Activated CD4-positive, CD25-positive, alpha-beta regulatory T cell treated with anti-CD3 and anti-CD28 coated beads, Interleukin-2, amount 50 U/mL, for 16 hours (primary cell): Measurements from ENCODE around the gene NCOR2.

Experiments
- DNase-seq: peaks from one replicate; pipeline ENCODE4 v3.0.0-alpha.2; 2020; ENCODE audit warnings: low read depth, low spot score

NCOR2 gene

DNA sequence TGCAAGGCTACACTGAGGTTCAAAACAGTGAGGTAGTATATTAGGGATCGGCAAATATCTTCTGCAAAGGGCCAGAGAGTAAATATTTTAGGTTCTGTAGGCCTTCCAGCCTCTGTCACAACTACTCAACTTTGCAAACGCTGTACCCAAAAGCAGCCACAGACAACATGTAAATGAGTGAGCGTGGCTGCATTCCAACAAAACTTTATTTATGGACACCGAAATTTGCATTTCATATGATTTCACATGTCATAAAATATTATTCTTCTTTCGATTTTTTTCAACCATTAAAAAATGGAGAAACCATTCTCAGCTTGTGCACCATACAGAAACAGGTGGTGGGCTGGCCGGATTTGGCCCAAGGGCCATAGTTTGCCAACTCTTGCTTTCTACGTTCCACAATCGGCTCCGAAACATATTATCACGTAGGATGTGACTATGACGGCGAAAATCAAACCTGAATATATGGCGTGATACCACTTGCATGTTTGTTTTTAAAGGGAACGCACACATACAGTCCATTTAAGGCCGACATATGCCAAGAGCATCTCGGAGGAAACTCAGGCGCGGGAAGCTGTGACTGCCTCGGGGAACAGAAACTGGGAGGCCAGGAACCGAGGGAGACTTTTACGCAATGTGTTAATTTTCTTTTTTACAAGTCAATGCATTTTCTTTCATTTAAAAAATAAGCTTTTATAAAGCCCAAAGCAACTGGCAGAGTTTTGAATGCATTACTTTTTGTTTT is 7.1 kb downstream of the NCOR2 start:
- DNase-seq: no peak

GRCh38 chr12:124559182-124560017 is 8.0 kb downstream of the NCOR2 start:
- no peak for DNase-seq

DNA sequence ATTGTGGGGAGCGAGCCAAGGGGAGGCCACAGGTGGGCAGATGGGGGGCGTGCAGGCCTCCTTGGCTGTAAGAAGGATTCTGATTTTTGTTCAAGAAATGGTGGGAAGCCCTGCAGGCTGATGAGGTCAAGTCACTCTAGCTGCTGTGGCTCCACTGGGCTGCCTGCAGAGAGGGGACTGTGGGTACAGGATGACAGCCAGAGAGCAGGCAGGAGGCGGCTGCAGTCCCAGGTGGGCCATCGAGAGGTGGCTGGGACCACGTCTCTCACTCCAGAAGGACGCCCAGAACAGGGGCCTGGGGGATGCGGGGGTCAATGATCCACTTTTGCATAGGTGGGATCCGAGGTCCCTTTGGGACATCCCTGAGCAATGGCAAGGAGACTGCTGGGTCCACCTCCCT is 9.1 kb downstream of the NCOR2 start:
- DNase-seq: no peak

DNA sequence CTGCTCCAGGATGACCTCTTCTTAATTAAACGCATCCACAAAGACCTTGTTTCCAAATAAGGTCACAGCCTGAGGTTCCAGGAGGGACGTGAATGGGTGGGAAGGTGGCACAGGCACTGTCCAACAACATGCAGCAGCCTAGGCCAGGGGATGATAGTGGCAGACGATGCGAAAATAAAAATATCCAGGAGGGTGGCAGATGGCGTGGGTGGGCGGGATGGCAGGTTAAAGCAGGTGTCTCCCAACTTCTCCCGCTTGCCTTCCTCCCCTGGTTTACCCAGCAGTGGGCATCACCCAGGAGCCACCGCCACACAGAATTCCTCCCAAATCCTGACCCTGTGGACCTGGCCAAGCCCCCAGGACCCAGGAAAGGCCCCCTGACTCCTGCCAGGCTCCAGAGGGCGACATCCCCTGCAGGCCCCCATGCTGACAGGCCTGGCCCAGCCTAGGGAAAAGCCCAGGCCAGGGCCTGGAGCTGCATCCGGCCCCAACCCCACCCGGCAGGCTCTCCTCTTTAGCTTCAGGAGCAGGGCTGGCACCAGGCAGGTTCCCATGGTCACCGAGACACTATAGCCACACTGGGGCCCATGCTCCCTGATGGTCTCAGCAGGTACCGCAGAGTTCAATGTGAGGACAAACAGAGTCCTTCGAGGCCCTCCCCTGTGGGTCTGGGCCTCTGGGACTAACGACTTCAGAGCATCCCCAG is 9.7 kb downstream of the NCOR2 start:
- DNase-seq: no peak

DNA sequence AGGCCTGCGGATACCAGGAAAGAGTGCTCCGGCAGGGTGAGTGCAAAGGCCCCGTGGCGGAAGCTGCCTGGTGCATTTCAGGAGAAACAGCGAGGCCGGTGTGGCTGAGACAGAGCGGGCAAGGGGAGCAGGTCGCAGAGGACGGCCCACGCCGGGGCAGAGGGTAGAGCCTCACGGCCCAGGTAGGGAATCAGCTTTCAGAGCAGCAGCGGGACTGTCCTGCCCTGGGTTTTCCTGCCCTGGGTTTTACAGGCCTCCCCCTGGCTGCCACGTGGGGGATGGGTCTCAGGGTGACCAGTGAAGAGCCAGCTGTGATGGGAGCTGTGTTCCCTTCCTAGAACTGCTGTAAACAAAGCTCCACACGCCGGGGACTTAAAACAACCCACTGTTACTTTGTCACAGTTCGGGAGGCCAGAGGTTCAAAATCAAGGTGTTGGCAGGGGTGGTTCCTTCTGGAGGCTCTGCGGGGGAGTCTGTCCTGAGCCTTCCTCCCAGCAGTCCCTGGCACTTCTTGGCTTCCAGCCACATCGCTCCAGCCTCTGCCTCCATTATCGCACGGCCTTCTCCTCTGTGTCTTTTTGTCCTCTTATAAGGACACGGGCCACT is 10.4 kb downstream of the NCOR2 start:
- DNase-seq: no peak

DNA sequence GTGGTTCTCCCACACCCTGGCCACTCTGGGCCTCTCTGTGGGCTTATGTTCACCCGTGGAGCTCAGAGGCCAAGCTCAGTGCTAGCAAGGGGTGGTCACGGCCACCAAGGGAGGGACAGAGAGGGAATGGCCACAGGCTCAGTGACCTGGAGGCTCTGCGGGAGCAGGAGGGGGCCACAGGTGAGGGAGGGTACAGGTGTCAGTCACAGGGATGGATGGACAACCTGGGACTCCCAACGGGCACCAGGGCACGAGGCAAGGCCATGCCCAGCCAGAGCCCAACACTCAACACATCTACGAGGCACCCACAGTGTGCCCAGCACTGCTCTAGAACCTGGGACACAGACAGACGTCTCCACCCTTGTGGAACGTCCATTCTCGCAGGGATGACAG is 11.3 kb downstream of the NCOR2 start:
- no peak for DNase-seq

DNA sequence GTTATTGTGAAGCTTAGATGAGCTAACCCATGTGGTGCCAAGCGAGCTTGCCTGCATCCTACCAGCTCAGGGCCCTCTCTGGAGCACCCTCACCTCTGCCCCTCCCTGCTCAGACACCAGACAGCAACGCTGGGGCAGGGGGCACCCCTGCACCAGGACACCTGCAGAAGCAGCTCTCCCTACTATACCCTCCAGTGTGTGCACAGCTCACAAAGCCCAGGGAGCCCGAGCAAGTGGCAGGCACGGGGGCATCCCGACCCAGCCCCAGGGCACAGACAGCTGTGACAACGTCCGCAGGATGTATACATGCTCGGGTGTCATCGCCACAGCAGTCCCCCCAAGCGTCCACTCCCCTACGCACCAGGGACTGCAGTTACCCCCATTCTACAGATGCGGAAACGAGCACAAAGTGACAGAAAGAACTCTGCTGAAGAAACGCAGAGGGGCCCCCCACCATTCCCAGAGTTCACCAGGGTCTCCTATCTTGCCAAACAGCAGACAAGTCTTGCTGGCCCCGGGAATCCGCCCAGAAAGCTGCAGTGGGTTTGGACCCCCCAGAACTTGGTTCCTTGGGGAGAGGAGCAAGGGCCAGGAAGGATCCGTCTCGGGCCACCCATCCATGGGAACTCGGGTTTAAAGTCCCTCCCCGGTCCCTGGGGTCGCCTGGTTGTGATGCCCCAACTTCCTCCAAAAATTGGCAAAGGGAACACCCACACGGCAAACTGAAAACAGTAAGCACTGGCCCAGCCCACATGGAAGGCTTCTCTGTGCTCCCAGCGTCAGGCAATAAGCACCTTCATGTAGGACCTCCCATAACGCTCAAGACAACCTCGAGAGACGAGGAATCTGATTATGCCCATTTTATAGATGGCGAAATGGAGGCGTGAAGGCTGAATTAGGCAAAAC is 12.0 kb downstream of the NCOR2 start:
- DNase-seq: no peak

DNA sequence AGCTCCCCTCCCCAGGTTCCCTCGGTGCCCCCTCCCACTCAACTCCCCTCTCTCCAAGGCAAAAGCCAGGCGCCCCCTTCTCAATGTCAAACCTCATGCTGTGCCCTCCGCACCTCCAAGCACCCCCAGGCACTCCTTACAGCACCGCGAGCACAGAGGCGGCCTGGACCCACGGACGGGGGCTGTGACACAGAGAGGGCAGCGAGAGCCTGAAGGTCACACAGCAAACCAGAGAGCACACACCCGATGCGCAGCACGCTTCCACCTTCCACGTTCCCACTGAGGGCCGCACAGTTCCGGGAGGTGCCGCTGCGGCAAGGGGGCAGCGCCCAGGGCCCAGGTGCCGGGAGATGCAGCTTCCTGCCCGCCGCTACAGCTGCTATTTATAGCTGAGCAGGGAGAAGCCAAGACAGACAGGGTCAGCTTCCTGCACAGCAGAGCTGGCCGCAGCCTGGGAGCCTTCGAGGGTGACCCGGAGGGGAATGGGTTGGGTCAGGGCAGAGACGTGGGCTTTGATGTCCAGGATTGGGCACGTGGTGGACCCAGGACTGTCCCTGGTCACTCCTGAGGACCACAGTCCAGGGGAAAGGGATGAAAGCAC is 12.9 kb downstream of the NCOR2 start:
- no peak for DNase-seq

DNA sequence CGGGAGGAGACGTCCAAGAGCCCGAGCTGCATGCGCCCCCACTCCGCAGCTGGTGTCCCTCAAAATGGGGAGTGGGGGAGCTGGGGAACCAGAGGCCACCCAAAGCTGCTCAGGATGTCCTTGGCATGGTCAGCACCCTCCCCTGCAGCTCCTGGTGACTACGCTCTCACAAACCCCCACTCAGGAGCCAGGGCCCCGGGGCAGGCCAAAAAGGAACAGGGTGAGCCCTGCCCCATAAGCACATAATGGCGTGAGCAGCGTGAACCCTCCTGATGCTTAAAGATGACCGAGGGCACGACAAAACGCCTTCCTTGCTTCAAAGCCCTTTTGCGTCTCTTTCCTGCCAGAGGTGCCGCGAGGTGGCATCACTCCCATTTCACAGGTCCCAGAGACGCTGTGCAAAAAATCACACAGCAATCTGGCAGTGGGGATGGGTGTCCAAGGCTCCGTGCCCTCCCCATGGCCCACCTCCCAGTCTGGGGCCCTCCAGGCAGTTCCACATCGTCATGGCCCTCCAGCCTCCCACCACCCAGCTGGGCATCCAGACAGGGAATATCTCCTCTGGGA is 13.5 kb downstream of the NCOR2 start:
- DNase-seq: no peak

GRCh38 chr12:124551268-124552144 is 15.9 kb downstream of the NCOR2 start:
- no peak for DNase-seq

GRCh38 chr12:124550123-124551089 is 17.0 kb downstream of the NCOR2 start:
- no peak for DNase-seq

DNA sequence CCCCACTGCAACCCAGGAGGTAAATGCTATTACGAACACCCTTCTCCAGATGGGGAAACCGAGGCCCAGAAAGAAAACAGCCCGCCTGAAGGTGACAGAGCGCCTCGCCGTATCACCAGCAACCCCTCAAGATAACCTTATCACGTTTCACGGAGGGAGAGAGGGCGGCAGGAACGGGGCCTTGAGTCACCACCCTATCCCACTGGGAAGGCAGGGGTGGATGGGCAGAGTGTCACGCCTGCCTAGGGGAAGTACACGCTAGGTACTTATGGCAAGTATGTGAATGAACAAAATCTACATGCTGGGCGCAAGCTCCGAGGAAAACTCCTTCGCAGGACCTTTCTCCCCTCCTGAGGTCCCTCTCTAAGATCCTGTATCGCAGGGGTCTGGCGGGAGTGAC is 17.8 kb downstream of the NCOR2 start:
- no peak for DNase-seq

DNA sequence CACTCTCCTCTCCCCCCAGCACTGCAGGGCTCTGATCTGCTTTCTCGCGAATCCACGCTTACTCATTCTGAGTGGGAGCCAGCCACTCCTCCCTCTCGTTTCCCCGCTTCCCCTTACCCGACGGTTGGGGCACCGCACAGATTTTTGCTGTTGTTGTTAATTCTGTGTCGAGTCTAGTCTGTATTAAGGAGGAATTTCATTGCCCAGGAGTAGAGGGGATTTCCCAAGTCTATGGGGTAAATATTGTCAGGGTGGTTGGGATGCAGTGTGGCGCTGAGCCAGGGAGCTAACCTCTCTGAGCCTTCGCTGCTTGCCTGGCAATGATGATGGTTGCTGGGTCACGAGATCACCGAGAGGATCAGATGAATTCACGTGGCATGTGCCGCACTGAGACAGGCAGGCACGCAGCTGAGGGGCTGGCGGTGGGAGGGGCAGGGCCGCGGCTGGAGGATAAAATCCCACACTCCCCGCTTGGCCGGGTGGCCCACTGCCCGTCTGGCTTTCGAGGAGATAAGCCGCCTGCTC is 18.5 kb downstream of the NCOR2 start:
- no peak for DNase-seq

- DNase-seq: no peak
Observed at GRCh38 chr12:124547626-124548025, 19.8 kb downstream of the NCOR2 start.

DNA sequence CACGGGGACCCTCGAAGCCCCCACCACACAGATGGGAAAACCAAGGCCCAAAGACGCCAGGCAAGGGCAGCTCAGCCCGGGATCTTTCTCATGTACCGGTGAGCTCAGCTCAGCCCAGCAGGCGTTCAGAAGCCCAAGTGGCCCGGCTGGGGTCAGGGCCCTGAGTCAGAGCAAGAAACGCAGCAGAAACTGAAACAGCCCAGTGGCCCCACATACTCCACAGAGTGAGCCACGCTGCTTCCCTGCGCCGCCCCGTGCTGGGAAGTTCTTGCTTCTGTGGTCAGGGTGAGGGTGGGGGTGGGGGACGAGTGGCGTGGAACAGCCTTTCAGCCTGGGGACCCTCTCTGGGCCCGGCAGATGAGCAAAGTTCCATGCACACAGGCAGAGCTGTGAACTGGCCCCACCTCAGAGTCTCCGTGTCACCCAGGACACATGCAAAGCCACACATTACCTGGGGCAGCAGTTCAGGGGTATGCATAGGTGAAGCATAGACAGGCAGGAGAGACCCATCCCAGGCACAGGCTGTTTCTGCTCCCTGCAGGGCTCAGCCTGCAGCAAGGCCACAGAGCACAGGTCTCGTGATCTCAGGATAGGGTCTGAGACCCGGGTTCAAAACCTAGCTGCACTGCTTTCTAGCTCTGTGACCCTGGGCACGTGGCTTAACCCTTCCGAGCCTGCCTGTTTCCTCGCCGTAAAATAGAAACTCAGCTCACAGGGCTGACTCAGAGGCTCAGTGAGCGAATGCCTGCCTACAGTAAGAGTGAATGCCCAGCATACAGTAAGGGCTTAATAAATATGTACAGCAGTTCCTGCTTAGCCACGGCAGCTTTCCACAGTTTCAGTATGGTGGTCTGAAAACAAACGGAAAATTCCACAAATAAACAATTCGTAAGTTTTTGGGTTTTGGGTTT is 21.6 kb downstream of the NCOR2 start:
- no peak for DNase-seq

- DNase-seq: no peak
Observed at GRCh38 chr12:124544983-124545382, 22.4 kb downstream of the NCOR2 start.
